SK-N-MC (cell line): ENCODE data around the gene GNAT3.

Experiments
- DNase-seq: peaks from one replicate; pipeline ENCODE4 v3.0.0-alpha.2; 2011; ENCODE audit warnings: low read depth, low spot score
- H3K27ac ChIP-seq: fragments of 200-600 bp; sonication (generic); 2 replicates; pipeline ENCODE4 v1.5.1; 2016; ENCODE audit warnings: mixed run types
- H3K36me3 ChIP-seq: fragments of 200-600 bp; sonication (generic); 2 replicates; pipeline ENCODE4 v1.6.1; 2017; ENCODE audit warnings: antibody characterized with exemption, low read length, mixed read lengths; ENCODE audit not compliant: insufficient read depth
- H3K4me3 ChIP-seq: fragments of 200-600 bp; sonication (generic); 2 replicates; pipeline ENCODE4 v1.5.1; 2016
- H3K9ac ChIP-seq: fragments of 200-600 bp; sonication (generic); 2 replicates; pipeline ENCODE4 v1.8.0; 2017; ENCODE audit warnings: mixed run types, mixed read lengths; ENCODE audit not compliant: insufficient read length
- H3K9me3 ChIP-seq: fragments of 200-600 bp; sonication (generic); 2 replicates; pipeline ENCODE4 v1.6.1; 2017; ENCODE audit warnings: low read depth, mild to moderate bottlenecking, antibody characterized with exemption, low read length, moderate library complexity, mixed read lengths
- EZH2 ChIP-seq: fragments of 200-600 bp; sonication (generic); IDR thresholded peaks from one replicate; pipeline ENCODE4 v1.6.1; 2017; ENCODE audit warnings: antibody characterized with exemption
- FOXP2 ChIP-seq: optimal IDR thresholded peaks from 2 replicates; pipeline ENCODE3; 2011; ENCODE audit warnings: mild to moderate bottlenecking, moderate library complexity; ENCODE audit not compliant: insufficient read depth; ENCODE audit errors: extremely low read length, control extremely low read depth
- POLR2AphosphoS5 ChIP-seq: IDR thresholded peaks from 2 replicates; pipeline ENCODE4 v1.6.1; 2012; ENCODE audit warnings: mild to moderate bottlenecking, low read depth, low read length, borderline replicate concordance

The GNAT3 gene

DNA sequence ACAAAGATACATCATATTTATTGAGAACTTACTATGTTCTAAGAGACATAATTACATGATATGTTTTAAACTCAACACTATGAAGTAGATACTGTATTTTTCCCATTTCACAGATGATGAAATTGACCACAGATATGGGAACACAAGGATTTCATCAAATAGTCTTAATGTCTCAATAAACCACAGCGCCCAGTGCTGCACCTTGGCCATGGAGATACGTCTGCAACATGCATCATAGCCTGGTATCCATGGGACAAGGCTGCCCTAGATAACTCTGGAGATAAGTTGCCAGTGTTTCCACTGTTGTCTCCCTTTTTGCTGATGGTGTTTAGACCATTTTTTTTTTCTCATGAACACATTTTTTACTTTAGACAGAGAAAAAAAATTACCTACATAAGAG lies 97.5 kb downstream of the GNAT3 start:
- DNase-seq: no peak
- Histone ChIP-seq H3K27ac (no peak overlapping the region), H3K9ac (no peak overlapping the region), H3K4me3 (no peak overlapping the region), H3K36me3 (no peaks in the 10 kb centered on the region), H3K9me3 (0 out of 2 replicates have a peak, but pooled peaks cover 3% of the 10 kb centered on the region)
- TF ChIP-seq FOXP2 (no peak), POLR2AphosphoS5 (no peak), EZH2 (no peak)

DNA sequence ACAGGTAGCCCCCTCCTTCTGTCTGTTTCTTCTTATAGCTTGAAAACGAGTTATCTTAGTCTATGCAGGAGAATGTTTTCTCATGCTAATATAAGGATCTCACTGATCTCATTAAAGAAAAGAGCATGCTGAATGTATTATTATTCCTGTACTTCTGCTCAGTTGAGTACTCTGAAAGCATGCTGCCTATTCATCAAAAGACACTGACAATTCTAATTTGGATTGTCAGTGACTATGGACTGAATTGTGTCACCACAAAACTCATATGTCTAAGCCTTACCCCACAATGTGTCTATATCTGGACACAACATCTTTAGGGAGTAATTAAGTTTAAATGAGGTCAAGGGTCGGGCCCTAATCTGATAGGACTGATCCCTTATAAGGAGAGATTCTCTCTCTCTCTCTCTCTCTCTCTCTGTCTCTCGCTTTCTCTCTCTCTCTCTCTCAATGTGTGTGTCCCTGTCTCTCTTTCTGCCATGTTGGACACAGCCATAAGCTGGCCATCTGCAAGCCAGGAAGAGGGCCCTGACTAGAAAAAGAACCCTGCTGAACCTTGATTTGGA lies 98.4 kb downstream of the GNAT3 start:
- H3K36me3 ChIP-seq: no peaks in the 10 kb centered on the region
- no peak overlapping the region for H3K27ac ChIP-seq
- TF ChIP-seq FOXP2 (no peak), EZH2 (no peak), POLR2AphosphoS5 (no peak)
- H3K9ac ChIP-seq: no peak overlapping the region
- H3K4me3 ChIP-seq: no peak overlapping the region
- DNase-seq: no peak
- 0 out of 2 replicates have a peak, but pooled peaks cover 3% of the 10 kb centered on the region for H3K9me3 ChIP-seq

- no peak overlapping the region for H3K27ac ChIP-seq
- DNase-seq: no peak
Measured at GRCh38 chr7:80412842-80413241, 99.0 kb downstream of the GNAT3 start.

DNA sequence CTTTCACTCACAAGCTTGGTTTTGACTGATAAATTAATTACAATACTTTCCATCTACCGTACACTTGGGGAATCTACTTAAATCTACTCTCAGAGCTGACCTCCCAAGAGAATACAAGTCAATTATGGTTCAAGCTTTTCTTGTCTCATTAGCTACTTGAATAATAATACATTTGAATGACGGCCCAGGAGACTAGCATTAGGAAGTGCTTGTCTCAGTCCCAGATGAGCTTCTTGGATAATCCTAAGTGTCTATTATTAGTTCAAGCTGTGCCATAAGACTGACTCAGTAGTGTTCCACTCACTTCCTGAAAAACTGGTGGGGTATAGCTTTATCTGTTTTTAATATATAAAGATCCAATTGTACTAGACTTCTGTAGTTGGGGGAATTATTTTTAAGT lies 100.2 kb downstream of the GNAT3 start:
- H3K27ac ChIP-seq: no peak overlapping the region
- H3K9me3 ChIP-seq: 0 out of 2 replicates have a peak, but pooled peaks cover 3% of the 10 kb centered on the region
- TF ChIP-seq POLR2AphosphoS5 (no peak), FOXP2 (no peak), EZH2 (no peak)
- no peak for DNase-seq
- H3K36me3 ChIP-seq: no peaks in the 10 kb centered on the region
- H3K9ac ChIP-seq: no peak overlapping the region
- H3K4me3 ChIP-seq: no peak overlapping the region

More at GRCh38 chr7:80412842-80413241, 99.0 kb downstream of the GNAT3 start:
- Histone ChIP-seq H3K4me3 (no peak overlapping the region), H3K9me3 (0 out of 2 replicates have a peak, but pooled peaks cover 3% of the 10 kb centered on the region), H3K9ac (no peak overlapping the region), H3K36me3 (no peaks in the 10 kb centered on the region)
- TF ChIP-seq EZH2: no peak

DNA sequence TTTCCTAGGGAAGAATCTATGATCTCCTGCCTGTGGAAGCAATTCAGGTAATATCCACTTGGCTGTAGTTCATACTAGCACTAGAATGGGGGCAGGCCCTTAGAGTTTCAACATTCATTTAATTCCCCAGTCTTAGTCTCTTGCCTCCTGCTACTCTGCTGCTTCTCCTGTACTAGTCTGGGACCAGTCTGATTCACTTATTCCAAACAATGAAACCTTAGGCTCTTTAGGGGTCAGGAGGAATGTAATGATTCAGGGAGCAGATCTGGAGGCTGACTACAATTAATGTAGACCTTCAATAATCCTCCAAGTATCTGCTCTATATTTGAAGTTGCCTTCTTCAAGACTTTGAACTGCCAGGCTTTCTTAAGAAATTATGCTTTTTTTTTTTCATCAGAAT lies 101.8 kb downstream of the GNAT3 start:
- no peaks in the 10 kb centered on the region for H3K36me3 ChIP-seq
- no peak overlapping the region for H3K4me3 ChIP-seq
- H3K9me3 ChIP-seq: 0 out of 2 replicates have a peak, but pooled peaks cover 3% of the 10 kb centered on the region
- TF ChIP-seq EZH2 (no peak), POLR2AphosphoS5 (no peak), FOXP2 (no peak)
- no peak overlapping the region for H3K27ac ChIP-seq
- no peak overlapping the region for H3K9ac ChIP-seq
- DNase-seq: no peak
